ENCODE measurements around the gene DEXI.

- TF ChIP-seq CTCF (conservative IDR thresholded peaks at IDR 0.05) (no peak), ZFX (IDR thresholded peaks at IDR 0.05) (no peak)
Measured at GRCh38 chr16:10950393-10950792, 8.1 kb upstream of the DEXI start.
